ENCODE results near the gene ALDH3B2. TPM values are rescaled to one million over a fixed set of nuclear protein-coding genes. Genes with fewer than 3 reads are reported as not detected.
"Not testable (repeated sequence)": the region's sequence is repeated elsewhere in the genome, so short reads cannot be mapped to it uniquely, and the experiment has no call there.

ALDH3B2 gene
- not detected in 2 replicates for total RNA-seq (ENCODE audit: low replicate concordance)

GRCh38 chr11:67674442-67674871 lies at the start of gene ALDH3B2:
ALDH3B2 (minus strand) TSS chr11:67674623; CDS start chr11:67666935, 7,688 bp downstream.
- DNase-seq (ENCODE audit: low read depth) = no peak
- no peak within 1 kb of the TSS for H3K4me3 ChIP-seq (ENCODE audit: low read depth, low read length)
- no peak for TF ChIP-seq CTCF (IDR thresholded peaks at IDR 0.05; ENCODE audit: insufficient read depth, low read length)

GRCh38 chr11:67723036-67723435 lies 48.6 kb upstream of the ALDH3B2 start:
- not testable (repeated sequence) for DNase-seq (ENCODE audit: low read depth); H3K4me3 ChIP-seq (ENCODE audit: low read depth, low read length)

GRCh38 chr11:67716226-67716625 lies 41.8 kb upstream of the ALDH3B2 start:
- not testable (repeated sequence) for H3K4me3 ChIP-seq (ENCODE audit: low read depth, low read length); DNase-seq (ENCODE audit: low read depth)

- not testable (repeated sequence) for H3K4me3 ChIP-seq (ENCODE audit: low read depth, low read length); DNase-seq (ENCODE audit: low read depth)
Observed at GRCh38 chr11:67715801-67716200, 41.4 kb upstream of the ALDH3B2 start.

GRCh38 chr11:67713892-67714509 lies 39.6 kb upstream of the ALDH3B2 start:
- not testable (repeated sequence) for H3K4me3 ChIP-seq (ENCODE audit: low read depth, low read length); DNase-seq (ENCODE audit: low read depth)

- not testable (repeated sequence) for DNase-seq (ENCODE audit: low read depth)
Observed at GRCh38 chr11:67711676-67712075, 37.3 kb upstream of the ALDH3B2 start.

GRCh38 chr11:67711212-67711611 lies 36.8 kb upstream of the ALDH3B2 start:
- H3K4me3 ChIP-seq (ENCODE audit: low read depth, low read length); DNase-seq (ENCODE audit: low read depth): not testable (repeated sequence)

More at GRCh38 chr11:67711676-67712075, 37.3 kb upstream of the ALDH3B2 start:
- not testable (repeated sequence) for H3K4me3 ChIP-seq (ENCODE audit: low read depth, low read length)

- DNase-seq (ENCODE audit: low read depth); H3K4me3 ChIP-seq (ENCODE audit: low read depth, low read length): not testable (repeated sequence)
Observed at GRCh38 chr11:67709806-67710205, 35.4 kb upstream of the ALDH3B2 start.

GRCh38 chr11:67705264-67705663 lies 30.8 kb upstream of the ALDH3B2 start:
- TF ChIP-seq CTCF (IDR thresholded peaks at IDR 0.05; ENCODE audit: insufficient read depth, low read length) = no peak
- no peak for DNase-seq (ENCODE audit: low read depth)
- H3K4me3 ChIP-seq (ENCODE audit: low read depth, low read length) = no peak overlapping the region

GRCh38 chr11:67704524-67704923 lies 30.1 kb upstream of the ALDH3B2 start:
- no peak for DNase-seq (ENCODE audit: low read depth)
- TF ChIP-seq CTCF (IDR thresholded peaks at IDR 0.05; ENCODE audit: insufficient read depth, low read length) = no peak
- H3K4me3 ChIP-seq (ENCODE audit: low read depth, low read length) = no peak overlapping the region

GRCh38 chr11:67703709-67704108 lies 29.3 kb upstream of the ALDH3B2 start:
- DNase-seq (ENCODE audit: low read depth); H3K4me3 ChIP-seq (ENCODE audit: low read depth, low read length): not testable (repeated sequence)

Data from fibroblast of the aortic adventitia (primary cell).